H9 (cell line): Measurements from ENCODE around the gene TIMP1. TPM values are rescaled to one million over a fixed set of nuclear protein-coding genes. Genes with fewer than 3 reads are reported as not detected.

Source experiments
- DNase-seq: peaks from one replicate; pipeline ENCODE4 v3.0.0-alpha.2; 2017
- H2AFZ ChIP-seq: one replicate; pipeline ENCODE4 v1.6.1; 2013; ENCODE audit warnings: mild to moderate bottlenecking, low read length, control low read depth, moderate library complexity
- H2AK5ac ChIP-seq: 2 replicates; pipeline ENCODE4 v1.6.1; 2013; ENCODE audit warnings: low read length, control low read depth, mixed read lengths; ENCODE audit not compliant: insufficient read length
- H2BK120ac ChIP-seq: one replicate; pipeline ENCODE4 v1.6.1; 2013; ENCODE audit warnings: low read depth, mild to moderate bottlenecking, low read length, control low read depth, inconsistent platforms; ENCODE audit not compliant: poor library complexity, severe bottlenecking
- H2BK12ac ChIP-seq: 2 replicates; pipeline ENCODE4 v1.6.1; 2013; ENCODE audit warnings: low read length, control low read depth, mixed read lengths, low read depth; ENCODE audit not compliant: insufficient read length
- H2BK15ac ChIP-seq: 2 replicates; pipeline ENCODE4 v1.6.1; 2013; ENCODE audit warnings: low read depth, low read length, control low read depth
- H2BK20ac ChIP-seq: one replicate; pipeline ENCODE4 v1.6.1; 2013; ENCODE audit warnings: low read depth, mild to moderate bottlenecking, low read length, control low read depth, inconsistent platforms; ENCODE audit not compliant: poor library complexity, severe bottlenecking
- H2BK5ac ChIP-seq: 2 replicates; pipeline ENCODE4 v1.6.1; 2013; ENCODE audit warnings: low read length, control low read depth, mixed read lengths; ENCODE audit not compliant: insufficient read length
- H3K14ac ChIP-seq: 2 replicates; pipeline ENCODE4 v1.6.1; 2013; ENCODE audit warnings: low read length, control low read depth; ENCODE audit not compliant: insufficient read depth
- H3K18ac ChIP-seq: 2 replicates; pipeline ENCODE4 v1.6.1; 2013; ENCODE audit warnings: low read depth, mild to moderate bottlenecking, mixed read lengths, low read length, control low read depth; ENCODE audit not compliant: insufficient read length
- H3K23ac ChIP-seq: 2 replicates; pipeline ENCODE4 v1.6.1; 2013; ENCODE audit warnings: low read length, control low read depth, mixed read lengths, low read depth; ENCODE audit not compliant: insufficient read length
- H3K23me2 ChIP-seq: 2 replicates; pipeline ENCODE4 v1.6.1; 2013; ENCODE audit warnings: low read depth, mild to moderate bottlenecking, mixed read lengths, low read length, control low read depth; ENCODE audit not compliant: insufficient read length, poor library complexity, severe bottlenecking
- H3K27ac ChIP-seq: 2 replicates; pipeline ENCODE4 v1.5.1; 2013; ENCODE audit warnings: low read length, control low read depth, mixed read lengths, low read depth; ENCODE audit not compliant: insufficient read length
- H3K27me3 ChIP-seq: 2 replicates; pipeline ENCODE4 v1.6.1; 2013; ENCODE audit warnings: low read length, control low read depth, inconsistent platforms; ENCODE audit not compliant: insufficient read depth
- H3K4ac ChIP-seq: 2 replicates; pipeline ENCODE4 v1.6.1; 2013; ENCODE audit warnings: low read depth, mild to moderate bottlenecking, control low read depth, inconsistent platforms, low read length, moderate library complexity
- H3K4me1 ChIP-seq: 2 replicates; pipeline ENCODE4 v1.6.1; 2013; ENCODE audit warnings: low read length, control low read depth, inconsistent platforms; ENCODE audit not compliant: insufficient read depth
- H3K4me2 ChIP-seq: 2 replicates; pipeline ENCODE4 v1.6.1; 2013; ENCODE audit warnings: low read length, control low read depth, mixed read lengths; ENCODE audit not compliant: insufficient read length, insufficient read depth
- H3K56ac ChIP-seq: 2 replicates; pipeline ENCODE4 v1.6.1; 2013; ENCODE audit warnings: low read depth, mild to moderate bottlenecking, mixed read lengths, low read length, control low read depth; ENCODE audit not compliant: insufficient read length
- H3K79me1 ChIP-seq: 2 replicates; pipeline ENCODE4 v1.6.1; 2013; ENCODE audit warnings: low read depth, mild to moderate bottlenecking, moderate library complexity, low read length, control low read depth, inconsistent platforms; ENCODE audit not compliant: insufficient read depth, poor library complexity, severe bottlenecking
- H3K79me2 ChIP-seq: 2 replicates; pipeline ENCODE4 v1.6.1; 2013; ENCODE audit warnings: low read length, control low read depth, inconsistent platforms; ENCODE audit not compliant: insufficient read depth
- H3K9ac ChIP-seq: 2 replicates; pipeline ENCODE4 v1.6.1; 2013; ENCODE audit warnings: low read length, control low read depth, mixed read lengths; ENCODE audit not compliant: insufficient read length; ENCODE audit errors: extremely low read depth
- H3K9me3 ChIP-seq: one replicate; pipeline ENCODE4 v1.6.1; 2013; ENCODE audit warnings: low read depth, low read length, inconsistent platforms; ENCODE audit not compliant: control insufficient read depth
- H3T11ph ChIP-seq: one replicate; pipeline ENCODE4 v1.6.1; 2013; ENCODE audit warnings: mild to moderate bottlenecking, low read length, control low read depth, inconsistent platforms
- H4K20me1 ChIP-seq: one replicate; pipeline ENCODE4 v1.6.1; 2013; ENCODE audit not compliant: control insufficient read depth, insufficient read length, insufficient read depth
- H4K5ac ChIP-seq: 2 replicates; pipeline ENCODE4 v1.6.1; 2013; ENCODE audit warnings: low read depth, mild to moderate bottlenecking, mixed read lengths, low read length, control low read depth; ENCODE audit not compliant: insufficient read length
- H4K8ac ChIP-seq: replicated peaks from 2 replicates; pipeline ENCODE4 v1.6.1; 2013; ENCODE audit warnings: low read length, control low read depth, mixed read lengths, low read depth; ENCODE audit not compliant: insufficient read length
- H4K91ac ChIP-seq: 2 replicates; pipeline ENCODE4 v1.6.1; 2013; ENCODE audit warnings: low read depth, mild to moderate bottlenecking, moderate library complexity, mixed read lengths, low read length, control low read depth; ENCODE audit not compliant: insufficient read length
- H3K27ac Mint-ChIP-seq, 3 experiments: 2 replicates in 2 of 3; 3 replicates in 1 of 3; pipeline ENCODE4 v1.8.0; 2020 to 2021; ENCODE audit warnings: mixed read lengths in 3 of 3, mild to moderate bottlenecking in 1 of 3, moderate library complexity in 1 of 3
- H3K27me3 Mint-ChIP-seq: 2 replicates; pipeline ENCODE4 v1.8.0; 2021; ENCODE audit warnings: low read depth, mild to moderate bottlenecking, moderate library complexity, mixed read lengths
- H3K36me3 Mint-ChIP-seq, 3 experiments: 2 replicates in 2 of 3; 3 replicates in 1 of 3; pipeline ENCODE4 v1.8.0; 2020 to 2021; ENCODE audit warnings: low read depth in 3 of 3, mixed read lengths in 3 of 3; ENCODE audit not compliant: insufficient read depth in 1 of 3
- H3K4me1 Mint-ChIP-seq, 2 experiments: 2 replicates each; pipeline ENCODE4 v1.8.0; 2020; ENCODE audit warnings: mixed read lengths in 2 of 2
- H3K4me3 Mint-ChIP-seq, 2 experiments: 2 replicates in 1 of 2; 3 replicates in 1 of 2; pipeline ENCODE4 v1.8.0; 2020 to 2021; ENCODE audit warnings: mild to moderate bottlenecking in 2 of 2, mixed read lengths in 2 of 2, moderate library complexity in 1 of 2
- H3K9me3 Mint-ChIP-seq, 2 experiments: 2 replicates in 1 of 2; 3 replicates in 1 of 2; pipeline ENCODE4 v1.8.0; 2020; ENCODE audit warnings: mild to moderate bottlenecking in 2 of 2, mixed read lengths in 2 of 2, moderate library complexity in 1 of 2
- CTCF ChIP-seq: fragments of 200-600 bp; sonication (generic); conservative IDR thresholded peaks from 3 replicates; pipeline ENCODE4 v1.8.0; 2021; ENCODE audit warnings: antibody characterized with exemption, mild to moderate bottlenecking
- WGBS: extraction: QIAGEN DNeasy Blood & Tissue Kit; methylation state at CpG from one replicate; pipeline ENCODE4 v1.1.7; 2013; ENCODE audit warnings: missing lambda C conversion rate, low lambda C conversion rate, mixed read lengths; ENCODE audit not compliant: insufficient read length; ENCODE audit errors: extremely low coverage; 5-methylcytosine and 5-hydroxymethylcytosine counted together
- total RNA-seq: library from RNA; stranded (reverse); gene quantifications from 2 replicates; pipeline ENCODE4 v1.2.1, GENCODE V29; 2021

The TIMP1 gene
- total RNA-seq, 1 experiment from 2014 or later: 65.1 TPM

GRCh38 chrX:47633689-47634590 is 51.7 kb downstream of the TIMP1 start:
- no CpG with 5 or more reads among the region's 14 CpGs for WGBS

More at GRCh38 chrX:47633689-47634590, 51.7 kb downstream of the TIMP1 start:
- H4K8ac ChIP-seq: no peak overlapping the region
- no peaks in the 10 kb centered on the region for H4K20me1 ChIP-seq
- H3K18ac ChIP-seq: no peak overlapping the region
- peaks cover 24 to 32% (median 27%) of the 10 kb centered on the region in 3 experiments for H3K36me3 Mint-ChIP-seq
- no peak overlapping the region for H3K27ac Mint-ChIP-seq
- H3K9ac ChIP-seq: no peak overlapping the region
- no peak overlapping the region for H3K4ac ChIP-seq
- H2AK5ac ChIP-seq: no peak overlapping the region
- no peak overlapping the region for H2BK15ac ChIP-seq
- H2AFZ ChIP-seq: no peak overlapping the region
- H3K4me2 ChIP-seq: no peak overlapping the region
- H2BK20ac ChIP-seq: no peak overlapping the region
- no peak for DNase-seq
- no peak overlapping the region for H3K27ac ChIP-seq
- no peak overlapping the region for H3K14ac ChIP-seq
- peaks cover 35% of the 10 kb centered on the region for H3K9me3 ChIP-seq
- H3K79me1 ChIP-seq: no peaks in the 10 kb centered on the region
- no peak overlapping the region for H3T11ph ChIP-seq
- H3K56ac ChIP-seq: no peak overlapping the region
- H2BK5ac ChIP-seq: no peak overlapping the region
- no peak overlapping the region for H3K23ac ChIP-seq
- peaks cover 47 to 53% of the 10 kb centered on the region in 2 experiments for H3K9me3 Mint-ChIP-seq
- peaks cover under 1% of the 10 kb centered on the region; the same call in 1 of the 2 replicates for H3K4me1 ChIP-seq
- no peaks in the 10 kb centered on the region for H3K79me2 ChIP-seq
- H3K4me1 Mint-ChIP-seq: peaks cover 6 to 22% of the 10 kb centered on the region in 2 experiments
- no peak overlapping the region for H4K91ac ChIP-seq
- H3K27me3 ChIP-seq: no peaks in the 10 kb centered on the region
- H2BK120ac ChIP-seq: no peak overlapping the region
- no peak overlapping the region for H4K5ac ChIP-seq
- H3K4me3 Mint-ChIP-seq: no peak overlapping the region
- no peaks in the 10 kb centered on the region for H3K23me2 ChIP-seq
- no peak for TF ChIP-seq CTCF
- no peaks in the 10 kb centered on the region; the same call in 1 of the 2 replicates for H3K27me3 Mint-ChIP-seq
- no peak overlapping the region for H2BK12ac ChIP-seq
